Measurements from ENCODE around the gene MYO19. TPM values are rescaled to one million over a fixed set of nuclear protein-coding genes. Genes with fewer than 3 reads are reported as not detected.
"Not testable (repeated sequence)": the region's sequence is repeated elsewhere in the genome, so short reads cannot be mapped to it uniquely, and the experiment has no call there.

Gene MYO19
- total RNA-seq, 2 donors from 2014 or later = 98.8 to 171 TPM

DNA sequence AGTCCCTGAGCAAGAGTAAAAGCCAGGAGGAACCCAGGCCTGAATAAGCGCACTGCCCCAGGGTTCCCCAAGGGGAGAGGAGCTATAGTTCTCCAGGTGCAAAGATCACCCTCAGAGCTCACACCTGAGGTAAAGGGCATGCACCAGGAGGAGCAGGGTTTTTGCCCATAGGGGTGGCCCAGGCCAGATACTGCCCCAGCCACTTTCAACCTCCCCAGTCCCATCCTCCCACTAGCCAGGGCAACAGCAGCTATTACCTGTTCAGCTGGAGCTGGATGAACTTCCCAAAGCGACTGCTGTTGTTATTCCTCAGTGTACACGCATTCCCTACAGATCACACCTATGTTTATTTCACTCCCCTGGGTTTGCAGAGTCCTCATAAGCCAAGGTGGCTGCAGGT lies 19.8 kb downstream of the MYO19 start:
- Mint-ChIP-seq H3K9me3 (no peaks in the 10 kb centered on the region), H3K27ac (no peak overlapping the region), H3K27me3 (no peaks in the 10 kb centered on the region), H3K36me3 (ENCODE audit: low read depth) (peaks cover 91% of the 10 kb centered on the region), H3K4me1 (no peaks in the 10 kb centered on the region), H3K4me3 (no peak overlapping the region)
- ATAC-seq (replicated peaks) = no peak

DNA sequence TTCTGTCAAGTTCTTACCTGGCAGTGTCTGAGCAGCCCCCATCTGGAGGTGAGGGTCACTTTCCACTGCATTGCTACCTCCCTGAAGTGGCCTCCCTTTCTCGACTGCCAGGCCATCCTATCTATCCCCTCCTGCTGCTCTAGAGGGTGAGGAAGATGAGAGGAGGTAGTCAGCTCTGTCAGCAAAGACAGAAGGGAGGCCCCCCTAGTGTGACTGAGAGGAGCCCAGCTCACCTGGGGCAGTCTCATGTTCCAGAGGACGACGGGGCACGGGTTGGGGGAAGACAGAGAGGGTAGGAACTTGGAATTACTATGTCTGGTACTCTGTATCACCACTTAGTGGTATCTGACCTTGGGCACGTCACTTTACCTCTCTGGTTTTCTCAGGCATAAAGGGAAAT lies 22.0 kb downstream of the MYO19 start:
- H3K4me3 Mint-ChIP-seq = no peak overlapping the region
- no peak overlapping the region for H3K27ac Mint-ChIP-seq
- H3K9me3 Mint-ChIP-seq = no peaks in the 10 kb centered on the region
- H3K36me3 Mint-ChIP-seq (ENCODE audit: low read depth) = peaks cover 90% of the 10 kb centered on the region
- H3K4me1 Mint-ChIP-seq = no peaks in the 10 kb centered on the region
- no peaks in the 10 kb centered on the region for H3K27me3 Mint-ChIP-seq
- ATAC-seq (replicated peaks) = no peak

DNA sequence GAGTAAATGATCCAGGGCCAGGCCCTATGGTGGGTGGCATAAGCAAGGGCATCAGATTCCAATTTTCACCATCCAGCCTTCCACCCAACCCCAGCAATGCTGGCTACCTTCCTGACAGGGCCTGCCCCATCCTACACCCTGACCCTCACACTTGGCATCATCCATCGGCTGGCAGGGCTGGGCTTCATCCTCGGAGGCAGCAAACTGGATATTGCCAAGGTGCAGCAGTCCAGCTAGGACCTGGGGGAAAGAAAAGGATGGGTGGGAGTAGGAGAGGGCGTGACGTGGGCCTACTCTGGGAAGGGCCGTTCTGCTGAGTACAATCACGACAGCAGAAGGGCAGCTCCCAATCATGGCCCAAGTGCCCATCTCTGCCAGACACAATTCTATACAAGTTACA lies 23.5 kb downstream of the MYO19 start:
- ATAC-seq (replicated peaks) = no peak
- Mint-ChIP-seq H3K27me3 (no peaks in the 10 kb centered on the region), H3K4me3 (no peak overlapping the region), H3K27ac (no peak overlapping the region), H3K9me3 (no peaks in the 10 kb centered on the region), H3K4me1 (no peaks in the 10 kb centered on the region), H3K36me3 (ENCODE audit: low read depth) (peaks cover 89% of the 10 kb centered on the region)

DNA sequence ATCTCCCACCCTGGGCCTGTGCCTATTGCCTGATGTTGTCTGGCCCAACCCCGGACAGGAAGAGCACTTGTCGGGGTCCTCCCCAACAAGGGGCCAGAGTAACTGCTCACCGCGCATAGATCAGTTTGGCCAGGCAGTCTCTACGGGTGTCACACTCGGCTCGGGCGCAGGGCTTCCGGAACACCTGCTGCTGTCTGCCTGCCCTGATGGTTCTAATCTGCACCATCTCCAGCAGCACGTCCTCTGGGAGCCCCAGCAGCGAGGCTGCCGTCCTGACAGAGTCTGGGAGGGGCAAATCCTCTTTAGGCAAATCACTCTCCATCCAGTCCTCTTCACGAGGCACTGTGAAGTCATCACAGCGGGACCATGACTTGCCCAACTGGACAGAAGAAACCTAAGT lies 24.0 kb downstream of the MYO19 start:
- Mint-ChIP-seq H3K4me3 (no peak overlapping the region), H3K36me3 (ENCODE audit: low read depth) (peaks cover 89% of the 10 kb centered on the region), H3K9me3 (no peaks in the 10 kb centered on the region), H3K4me1 (no peaks in the 10 kb centered on the region), H3K27me3 (no peaks in the 10 kb centered on the region), H3K27ac (no peak overlapping the region)
- ATAC-seq (replicated peaks) = no peak

DNA sequence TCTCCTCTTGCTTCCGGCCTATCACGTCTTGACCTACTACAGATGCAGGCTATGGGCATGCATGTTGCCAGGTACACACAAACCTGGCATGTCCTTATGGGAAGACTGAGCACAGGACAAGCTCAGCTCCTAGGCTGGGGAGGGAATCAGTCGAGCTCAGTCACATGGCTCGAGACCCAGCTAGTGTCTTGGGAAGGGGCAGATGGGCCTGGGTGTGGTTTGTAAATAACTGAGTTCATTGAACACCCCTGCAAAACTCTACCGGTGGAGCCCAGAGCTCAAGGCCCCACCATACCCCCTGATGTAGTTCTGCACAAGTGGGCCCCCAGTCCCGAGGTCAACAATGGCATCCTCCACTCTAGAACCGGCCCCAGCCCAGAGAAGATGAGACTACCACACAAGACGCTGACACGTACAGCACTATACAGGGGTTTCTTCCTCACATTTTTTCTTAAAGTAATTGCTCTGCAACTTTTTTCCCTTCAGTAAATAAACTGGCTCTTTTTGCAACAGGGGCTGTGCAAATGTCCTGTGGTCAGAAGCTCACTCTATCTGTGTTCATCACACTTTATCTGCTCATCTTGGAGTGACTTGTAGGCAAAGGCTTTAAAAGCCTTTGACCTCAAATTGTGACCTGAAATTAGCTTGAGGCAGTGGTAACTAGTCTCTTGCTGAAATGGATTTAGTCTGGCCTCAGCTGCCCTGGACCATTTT lies 25.2 kb downstream of the MYO19 start:
- H3K4me1 Mint-ChIP-seq = no peaks in the 10 kb centered on the region
- H3K9me3 Mint-ChIP-seq = no peaks in the 10 kb centered on the region
- H3K4me3 Mint-ChIP-seq = no peak overlapping the region
- no peaks in the 10 kb centered on the region for H3K27me3 Mint-ChIP-seq
- peak overlapping the region; percentile 25 for H3K27ac Mint-ChIP-seq
- H3K36me3 Mint-ChIP-seq (ENCODE audit: low read depth) = peaks cover 89% of the 10 kb centered on the region
- ATAC-seq (replicated peaks) = no peak

DNA sequence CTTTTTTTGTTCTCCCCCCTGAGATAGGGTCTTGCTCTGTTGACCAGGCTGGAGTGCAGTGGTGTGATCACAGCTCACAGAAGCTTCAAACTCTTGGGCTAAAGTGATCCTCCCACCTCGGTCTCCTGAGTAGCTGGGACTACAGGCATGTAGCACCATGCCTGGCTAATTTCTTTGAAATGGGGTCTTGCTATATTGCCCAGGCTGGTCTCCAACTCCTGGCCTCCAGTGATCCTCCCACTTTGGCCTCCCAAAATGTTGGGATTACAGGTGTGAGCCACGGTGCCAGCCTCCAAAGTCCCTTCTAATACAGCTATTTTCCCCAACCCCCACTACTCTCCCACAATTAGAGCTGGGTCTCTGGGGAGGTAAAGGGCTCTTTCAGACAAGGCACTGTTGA lies 26.2 kb downstream of the MYO19 start:
- ATAC-seq (replicated peaks); H3K27me3 Mint-ChIP-seq; H3K9me3 Mint-ChIP-seq; H3K4me3 Mint-ChIP-seq; H3K4me1 Mint-ChIP-seq: not testable (repeated sequence)
- Mint-ChIP-seq H3K27ac (peak overlapping the region; percentile 20), H3K36me3 (ENCODE audit: low read depth) (peaks cover 89% of the 10 kb centered on the region)

DNA sequence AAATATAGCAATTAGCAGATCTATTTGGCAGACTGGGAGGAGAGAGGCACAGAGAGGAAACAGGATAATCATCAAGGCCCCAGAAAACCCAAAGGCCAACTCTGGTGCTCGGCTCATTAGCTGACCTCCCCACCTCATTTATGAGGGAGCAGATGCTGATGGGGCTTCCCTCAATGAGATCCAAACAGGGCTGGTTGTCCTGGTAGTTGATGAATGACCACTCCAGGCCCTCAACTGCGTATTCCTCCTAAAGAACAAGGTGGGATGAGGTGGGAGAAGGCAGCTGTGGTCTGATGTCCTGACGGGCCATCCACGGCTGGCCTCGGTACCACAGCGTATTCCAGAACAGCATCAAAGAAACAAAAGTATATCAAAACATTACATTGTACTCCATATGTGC lies 27.4 kb downstream of the MYO19 start:
- no peak for ATAC-seq (replicated peaks)
- H3K36me3 Mint-ChIP-seq (ENCODE audit: low read depth) = peaks cover 97% of the 10 kb centered on the region
- no peak overlapping the region for H3K4me3 Mint-ChIP-seq
- H3K27ac Mint-ChIP-seq = no peak overlapping the region
- no peaks in the 10 kb centered on the region for H3K9me3 Mint-ChIP-seq
- H3K4me1 Mint-ChIP-seq = no peaks in the 10 kb centered on the region
- H3K27me3 Mint-ChIP-seq = no peaks in the 10 kb centered on the region

DNA sequence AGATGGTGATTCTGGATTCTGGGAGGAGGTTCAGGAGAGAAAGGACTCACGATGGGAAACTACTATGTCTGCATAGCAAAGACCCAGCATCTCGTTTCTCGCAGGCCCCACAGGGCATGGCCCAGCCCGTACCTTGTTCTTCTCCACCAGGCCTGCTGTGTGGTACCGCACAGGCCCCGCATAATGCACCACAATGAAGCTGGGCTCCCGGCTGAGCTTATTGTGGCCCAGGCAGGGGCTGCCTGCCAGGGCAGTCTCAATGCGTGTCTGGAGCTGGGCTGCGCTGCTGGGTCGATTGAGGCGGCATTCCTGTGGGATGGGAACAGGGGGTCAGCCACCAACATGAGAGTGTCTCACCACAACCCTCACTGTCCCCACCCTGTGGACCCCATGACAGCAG lies 27.8 kb downstream of the MYO19 start:
- Mint-ChIP-seq H3K9me3 (no peaks in the 10 kb centered on the region), H3K27me3 (no peaks in the 10 kb centered on the region), H3K36me3 (ENCODE audit: low read depth) (peaks cover 96% of the 10 kb centered on the region), H3K27ac (no peak overlapping the region), H3K4me3 (no peak overlapping the region), H3K4me1 (no peaks in the 10 kb centered on the region)
- no peak for ATAC-seq (replicated peaks)

DNA sequence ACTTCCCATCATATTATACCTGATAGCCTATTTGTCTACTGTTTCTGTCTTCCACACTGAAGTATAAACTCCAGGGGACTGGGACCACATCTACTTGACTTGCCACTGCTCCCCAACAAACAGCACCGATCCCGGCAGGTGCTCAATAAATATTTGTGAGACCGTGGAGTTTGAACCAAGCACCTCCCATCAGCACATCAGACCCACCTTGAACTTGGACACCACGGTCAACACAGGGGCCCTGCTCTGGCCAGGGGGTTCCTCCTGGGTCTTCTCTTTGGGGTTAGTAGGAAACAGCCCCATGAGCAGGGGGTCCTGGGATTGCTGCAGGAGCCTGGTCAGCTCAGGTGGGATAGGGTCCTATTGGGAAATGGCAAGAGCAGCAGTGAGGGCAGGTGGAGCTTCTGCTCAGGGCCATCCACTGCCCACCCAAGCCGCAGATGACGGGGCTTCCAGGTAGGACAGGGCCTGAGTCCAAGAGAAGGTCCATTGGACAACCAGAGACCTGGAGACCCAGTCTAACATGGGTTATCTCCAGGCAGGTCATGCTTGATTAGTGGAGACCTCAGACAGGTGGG lies 28.3 kb downstream of the MYO19 start:
- Mint-ChIP-seq H3K27me3 (no peaks in the 10 kb centered on the region), H3K36me3 (ENCODE audit: low read depth) (peaks cover 93% of the 10 kb centered on the region), H3K9me3 (no peaks in the 10 kb centered on the region)

DNA sequence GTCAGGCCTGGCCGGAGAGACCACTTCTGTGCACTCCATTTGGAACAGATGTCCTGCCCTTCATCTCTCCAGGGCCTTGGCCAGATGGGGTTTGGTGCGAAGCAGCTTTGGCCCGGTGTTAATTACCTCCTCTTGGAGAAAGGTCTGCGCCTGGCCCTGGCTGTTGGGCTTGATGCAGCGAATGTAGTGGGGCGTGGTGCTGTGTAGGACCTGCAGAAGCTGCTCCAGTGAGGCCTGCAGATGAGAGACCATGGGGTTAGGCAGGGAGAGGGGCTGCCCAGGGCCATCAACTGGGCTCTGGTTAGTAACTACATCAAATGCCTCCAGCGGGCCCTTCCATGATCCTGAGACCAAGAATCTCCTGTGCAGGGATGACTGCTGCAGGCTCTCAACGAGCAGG lies 29.5 kb downstream of the MYO19 start:
- Mint-ChIP-seq H3K9me3 (no peaks in the 10 kb centered on the region), H3K4me1 (no peaks in the 10 kb centered on the region), H3K27me3 (no peaks in the 10 kb centered on the region), H3K4me3 (no peak overlapping the region), H3K27ac (no peak overlapping the region), H3K36me3 (ENCODE audit: low read depth) (peaks cover 92% of the 10 kb centered on the region)
- no peak for ATAC-seq (replicated peaks)

More for the DNA sequence above, 28.3 kb downstream of the MYO19 start:
- Mint-ChIP-seq H3K4me1 (no peaks in the 10 kb centered on the region), H3K4me3 (no peak overlapping the region), H3K27ac (no peak overlapping the region)
- no peak for ATAC-seq (replicated peaks)

DNA sequence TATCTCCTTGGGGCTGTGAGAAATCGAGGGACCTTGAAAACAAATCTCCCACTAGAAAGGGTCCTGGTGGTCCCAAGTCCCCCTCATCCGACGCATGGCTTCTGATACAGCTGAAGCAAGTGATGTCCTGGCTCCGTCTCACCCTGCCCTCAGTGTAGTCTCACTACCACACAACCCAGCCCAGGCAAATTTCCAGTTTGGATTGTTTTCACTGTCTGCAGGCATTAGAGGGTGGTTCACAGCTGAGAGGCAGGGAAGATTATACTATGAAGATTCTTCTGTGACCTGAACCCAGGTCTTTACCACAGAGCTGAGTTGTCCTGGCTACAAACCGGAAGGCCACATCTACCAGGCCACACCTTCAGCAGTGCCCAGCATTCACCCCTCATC lies 30.5 kb downstream of the MYO19 start:
- no peaks in the 10 kb centered on the region for H3K9me3 Mint-ChIP-seq
- no peaks in the 10 kb centered on the region for H3K4me1 Mint-ChIP-seq
- peaks cover 88% of the 10 kb centered on the region for H3K36me3 Mint-ChIP-seq (ENCODE audit: low read depth)
- H3K27ac Mint-ChIP-seq = no peak overlapping the region
- no peaks in the 10 kb centered on the region for H3K27me3 Mint-ChIP-seq
- no peak for ATAC-seq (replicated peaks)
- H3K4me3 Mint-ChIP-seq = no peak overlapping the region

DNA sequence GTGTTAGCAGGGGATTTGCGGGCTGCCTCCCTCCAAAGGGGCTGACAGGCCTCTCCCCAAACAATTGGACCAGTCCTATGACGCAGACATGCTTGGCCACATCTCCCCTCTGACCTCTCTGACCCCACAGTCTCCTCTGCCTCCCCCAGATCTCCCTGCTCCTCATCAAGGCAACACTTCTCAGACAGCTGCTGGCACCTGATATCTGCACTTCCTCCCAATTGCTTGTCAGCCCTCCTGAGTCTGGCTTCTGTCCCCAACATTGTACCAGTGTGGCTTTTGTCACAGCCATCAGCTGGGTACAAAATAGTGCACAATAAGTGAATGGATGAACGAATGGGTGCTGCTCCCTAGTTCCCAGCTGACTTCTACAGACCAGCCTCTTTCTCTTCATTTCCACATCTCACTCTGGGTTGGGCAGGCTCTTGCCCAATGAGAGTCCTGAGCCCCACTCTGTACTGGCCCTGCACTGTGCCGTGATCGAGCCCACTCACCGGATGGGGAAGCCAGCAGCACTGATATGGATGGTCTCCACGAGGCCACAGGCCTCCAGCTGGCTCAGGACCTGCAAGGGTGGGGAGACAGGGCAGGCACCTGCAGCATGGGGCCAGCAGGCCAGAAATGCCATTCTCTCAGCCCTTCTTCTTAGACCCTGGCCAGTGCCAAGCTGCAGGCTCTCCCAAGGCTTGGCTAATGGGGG lies 31.1 kb downstream of the MYO19 start:
- Mint-ChIP-seq H3K4me1 (no peaks in the 10 kb centered on the region), H3K9me3 (no peaks in the 10 kb centered on the region), H3K27me3 (no peaks in the 10 kb centered on the region), H3K27ac (no peak overlapping the region), H3K4me3 (no peak overlapping the region), H3K36me3 (ENCODE audit: low read depth) (peaks cover 88% of the 10 kb centered on the region)
- no peak for ATAC-seq (replicated peaks)

DNA sequence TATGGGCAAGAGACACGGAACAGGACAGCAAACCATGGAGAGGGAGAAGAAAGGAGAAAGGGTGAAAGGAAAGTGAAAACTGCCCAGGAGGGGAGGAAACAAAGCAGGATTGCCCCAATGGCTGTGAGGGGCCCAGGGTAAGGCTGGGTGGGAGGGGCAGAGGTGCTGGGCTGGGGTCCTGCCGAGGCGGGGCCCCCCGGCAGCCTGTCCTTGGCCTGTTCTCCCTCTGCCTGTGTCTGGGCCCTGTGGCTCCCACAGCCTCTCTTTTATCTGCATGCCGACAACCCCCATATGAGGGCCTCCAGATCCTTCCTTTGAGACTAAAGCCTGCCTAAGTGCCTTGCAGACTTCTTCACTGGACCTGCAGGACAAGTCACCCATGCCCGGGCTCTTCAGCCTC lies 32.7 kb downstream of the MYO19 start:
- H3K27ac Mint-ChIP-seq = peak overlapping the region; percentile 5
- no peaks in the 10 kb centered on the region for H3K4me1 Mint-ChIP-seq
- H3K36me3 Mint-ChIP-seq (ENCODE audit: low read depth) = peaks cover 90% of the 10 kb centered on the region
- H3K9me3 Mint-ChIP-seq = no peaks in the 10 kb centered on the region
- ATAC-seq (replicated peaks) = no peak
- no peaks in the 10 kb centered on the region for H3K27me3 Mint-ChIP-seq
- no peak overlapping the region for H3K4me3 Mint-ChIP-seq

DNA sequence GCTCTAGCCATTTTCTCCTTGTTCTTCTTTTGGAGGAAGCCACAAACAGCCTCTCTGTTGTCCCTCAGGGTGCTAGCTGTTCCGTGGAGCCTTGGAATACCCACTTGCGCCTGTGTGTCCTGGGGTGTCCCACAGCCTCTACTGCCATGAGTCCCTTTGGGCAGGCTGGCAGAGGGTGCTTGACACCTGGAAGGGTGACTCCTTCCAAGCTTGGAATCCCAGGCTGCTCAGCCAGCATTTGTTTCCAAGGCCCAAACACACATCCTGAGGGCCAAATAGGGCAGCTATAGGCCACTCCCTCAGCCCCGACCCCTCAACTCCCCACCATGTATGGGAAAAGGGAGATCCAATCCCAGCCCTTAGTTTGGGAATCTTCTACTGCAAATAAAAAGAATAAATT lies 33.3 kb downstream of the MYO19 start:
- Mint-ChIP-seq H3K36me3 (ENCODE audit: low read depth) (peaks cover 90% of the 10 kb centered on the region), H3K4me3 (no peak overlapping the region), H3K27ac (no peak overlapping the region), H3K27me3 (no peaks in the 10 kb centered on the region), H3K9me3 (no peaks in the 10 kb centered on the region), H3K4me1 (no peaks in the 10 kb centered on the region)
- ATAC-seq (replicated peaks) = no peak

DNA sequence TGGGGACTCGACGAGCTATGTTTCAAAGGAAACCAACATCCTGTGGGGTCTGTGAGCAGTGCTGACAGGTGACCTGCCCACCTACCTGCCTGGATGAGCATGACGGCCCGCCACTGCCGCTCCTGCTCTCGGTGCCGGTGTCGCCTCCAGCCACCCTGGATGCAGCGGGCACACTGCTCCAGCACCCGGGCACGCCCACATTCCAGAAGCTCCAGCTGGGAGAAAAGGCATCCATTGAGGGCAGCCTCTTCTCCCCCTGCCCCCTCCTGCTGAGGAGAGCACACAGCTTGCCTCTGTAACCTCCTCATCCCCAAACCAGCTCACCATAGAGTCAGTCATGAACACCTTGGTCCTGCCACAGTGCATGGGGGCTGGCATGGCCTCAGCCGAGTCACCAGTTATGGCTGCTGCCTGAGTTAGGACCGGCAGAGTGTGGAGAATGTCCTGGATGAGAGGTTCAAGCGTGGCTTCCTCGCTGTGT lies 33.9 kb downstream of the MYO19 start:
- H3K4me3 Mint-ChIP-seq = no peak overlapping the region
- H3K36me3 Mint-ChIP-seq (ENCODE audit: low read depth) = peaks cover 90% of the 10 kb centered on the region
- H3K27ac Mint-ChIP-seq = no peak overlapping the region
- H3K27me3 Mint-ChIP-seq = no peaks in the 10 kb centered on the region
- H3K4me1 Mint-ChIP-seq = no peaks in the 10 kb centered on the region
- no peaks in the 10 kb centered on the region for H3K9me3 Mint-ChIP-seq
- no peak for ATAC-seq (replicated peaks)

All from activated T-helper 17 cell treated with anti-CD3 and anti-CD28 coated beads, Interleukin-2, amount 50 U/mL, for 72 hours (primary cell).